SK-N-SH (cell line): Measurements from ENCODE around the gene DGCR2. TPM values are rescaled to one million over a fixed set of nuclear protein-coding genes. Genes with fewer than 3 reads are reported as not detected.

ENCODE experiments used
- CTCF ChIA-PET: fragments of 300-600, 350-600 bp; formaldehyde crosslinking; extraction: SDS; loops from one replicate; lab custom pipeline; 2021; lab: Yijun Ruan, JAX
- POLR2A ChIA-PET: fragments of 350-600 bp; sonication (Branson Sonifier 250); formaldehyde crosslinking; extraction: SDS; loops from one replicate; lab custom pipeline; 2020; ENCODE audit warnings: antibody characterized with exemption, inconsistent platforms; lab: Yijun Ruan, JAX
- DNase-seq: peaks from one replicate; pipeline ENCODE4 v3.0.0; 2012
- H2AFZ ChIP-seq: fragments of 200-600 bp; sonication (generic); 2 replicates; pipeline ENCODE4 v1.8.1; 2016; ENCODE audit warnings: antibody characterized with exemption, mild to moderate bottlenecking, low read depth
- H3F3A ChIP-seq: fragments of 200-600 bp; sonication (generic); replicated peaks from 2 replicates; pipeline ENCODE3; 2016; ENCODE audit warnings: antibody characterized with exemption, mild to moderate bottlenecking; ENCODE audit not compliant: insufficient read depth
- H3K27ac ChIP-seq, 2 experiments: fragments of 200-500 bp in 1 of 2; fragments of 200-600 bp in 1 of 2; sonication (Bioruptor generic) in 1 of 2; sonication (generic), shearing (Covaris generic) in 1 of 2; 2 replicates each; pipeline versions ENCODE4 v1.5.1 to v1.6.1; 2014 to 2016; ENCODE audit warnings: low read depth in 2 of 2, inconsistent platforms in 1 of 2, low read length in 1 of 2, mild to moderate bottlenecking in 1 of 2, mixed read lengths in 1 of 2
- H3K27me3 ChIP-seq: fragments of 200-600 bp; sonication (generic), shearing (Covaris generic); 2 replicates; pipeline ENCODE4 v1.6.1; 2016; ENCODE audit warnings: mixed run types; ENCODE audit not compliant: insufficient read depth
- H3K36me3 ChIP-seq, 2 experiments: fragments of 200-500 bp in 1 of 2; fragments of 200-600 bp in 1 of 2; sonication (Bioruptor generic) in 1 of 2; sonication (generic) in 1 of 2; replicated peaks in 1 of 2; 2 replicates each; pipeline versions ENCODE3 to v1.5.1; 2014 to 2016; ENCODE audit warnings: low read length in 1 of 2, mild to moderate bottlenecking in 1 of 2; ENCODE audit not compliant: insufficient read depth in 2 of 2, control insufficient read depth in 1 of 2
- H3K4me1 ChIP-seq, 2 experiments: fragments of 200-500 bp in 1 of 2; fragments of 200-600 bp in 1 of 2; sonication (Bioruptor generic) in 1 of 2; sonication (generic), shearing (Covaris generic) in 1 of 2; 2 replicates each; pipeline versions ENCODE4 v1.5.1 to v1.6.1; 2014 to 2016; ENCODE audit warnings: low read depth in 1 of 2, low read length in 1 of 2, mixed run types in 1 of 2; ENCODE audit not compliant: insufficient read depth in 2 of 2, control insufficient read depth in 1 of 2
- H3K4me2 ChIP-seq: fragments of 200-600 bp; sonication (generic), shearing (Covaris generic); 2 replicates; pipeline ENCODE4 v1.6.1; 2017; ENCODE audit warnings: mixed run types
- H3K4me3 ChIP-seq, 2 experiments: fragments of 200-500 bp in 1 of 2; fragments of 200-600 bp in 1 of 2; sonication (Bioruptor generic) in 1 of 2; sonication (generic), shearing (Covaris generic) in 1 of 2; 2 replicates each; pipeline versions ENCODE4 v1.5.1 to v1.8.1; 2014 to 2016; ENCODE audit warnings: low read depth in 2 of 2, inconsistent platforms in 1 of 2, low read length in 1 of 2, mild to moderate bottlenecking in 1 of 2, mixed read lengths in 1 of 2, moderate library complexity in 1 of 2
- H3K79me2 ChIP-seq: fragments of 200-600 bp; sonication (generic); 2 replicates; pipeline ENCODE4 v1.8.1; 2017; ENCODE audit warnings: mild to moderate bottlenecking; ENCODE audit not compliant: insufficient read depth
- H3K9ac ChIP-seq: fragments of 200-600 bp; sonication (generic); 2 replicates; pipeline ENCODE4 v1.6.1; 2017; ENCODE audit warnings: mixed run types
- H3K9me2 ChIP-seq: fragments of 200-600 bp; sonication (generic); 2 replicates; pipeline ENCODE4 v1.6.1; 2017; ENCODE audit warnings: mixed run types
- H3K9me3 ChIP-seq: fragments of 200-600 bp; sonication (generic); 2 replicates; pipeline ENCODE4 v1.6.1; 2017; ENCODE audit warnings: mixed run types, mild to moderate bottlenecking, moderate library complexity
- H4K20me1 ChIP-seq: fragments of 200-600 bp; sonication (generic); 2 replicates; pipeline ENCODE4 v1.6.1; 2017; ENCODE audit warnings: mild to moderate bottlenecking, mixed run types; ENCODE audit not compliant: insufficient read depth
- ELF1 ChIP-seq: IDR thresholded peaks from 2 replicates; pipeline ENCODE4 v1.4.0; 2012
- EP300 ChIP-seq, 2 experiments: IDR thresholded peaks; 2 replicates each; pipeline versions ENCODE4 v1.4.0 to v1.6.1; 2012; ENCODE audit warnings: borderline replicate concordance in 1 of 2, low read depth in 1 of 2, low read length in 1 of 2
- FOSL2 ChIP-seq: IDR thresholded peaks from 2 replicates; pipeline ENCODE4 v1.4.0; 2012; ENCODE audit warnings: low read depth, mild to moderate bottlenecking, moderate library complexity, borderline replicate concordance
- FOXJ3 ChIP-seq: sonication (generic); formaldehyde crosslinking; IDR thresholded peaks from 2 replicates; pipeline ENCODE4 v1.5.1; 2020; ENCODE audit warnings: mild to moderate bottlenecking, missing genetic modification reagents
- GABPA ChIP-seq: IDR thresholded peaks from 2 replicates; pipeline ENCODE4 v1.4.0; 2012; ENCODE audit warnings: low read depth, mild to moderate bottlenecking
- GATA2 ChIP-seq: sonication (generic); formaldehyde crosslinking; IDR thresholded peaks from 2 replicates; pipeline ENCODE4 v1.5.0; 2020; ENCODE audit warnings: mild to moderate bottlenecking, missing genetic modification reagents
- IRF3 ChIP-seq: fragments of 150-350 bp; IDR thresholded peaks from 2 replicates; pipeline ENCODE4 v1.6.1; 2016; ENCODE audit warnings: mild to moderate bottlenecking, low read depth, low read length
- MEF2A ChIP-seq: IDR thresholded peaks from 2 replicates; pipeline ENCODE4 v1.4.0; 2012; ENCODE audit warnings: low read depth, borderline replicate concordance
- POLR2AphosphoS5 ChIP-seq: IDR thresholded peaks from 2 replicates; pipeline ENCODE4 v1.6.1; 2012; ENCODE audit warnings: low read depth, low read length
- SIN3A ChIP-seq: IDR thresholded peaks from 2 replicates; pipeline ENCODE4 v1.6.1; 2012; ENCODE audit warnings: low read depth, mild to moderate bottlenecking, low read length, moderate library complexity, borderline replicate concordance
- SMC3 ChIP-seq: IDR thresholded peaks from 2 replicates; pipeline ENCODE4 v1.6.1; 2012; ENCODE audit warnings: low read depth, low read length, improper control_type of control experiment
- TAF1 ChIP-seq: IDR thresholded peaks from 2 replicates; pipeline ENCODE4 v1.6.1; 2012; ENCODE audit warnings: low read depth, mild to moderate bottlenecking, low read length, moderate library complexity, borderline replicate concordance
- TCF12 ChIP-seq: IDR thresholded peaks from 2 replicates; pipeline ENCODE4 v1.4.0; 2012
- YY1 ChIP-seq: IDR thresholded peaks from 2 replicates; pipeline ENCODE4 v1.4.0; 2012; ENCODE audit warnings: low read depth, mild to moderate bottlenecking
- WGBS: methylation state at CpG from one replicate; pipeline ENCODE4 v1.1.6; 2017; ENCODE audit warnings: low lambda C conversion rate; 5-methylcytosine and 5-hydroxymethylcytosine counted together
- polyA plus RNA-seq, 3 experiments: library from polyadenylated mRNA; depleted of rRNA; stranded (reverse); fragments of >200 nt; gene quantifications; 2 replicates each; pipeline ENCODE4 v1.2.3, GENCODE V29; 2012
- TF ChIP-seq, protein P1 (sequence below): IDR thresholded peaks from 2 replicates; pipeline ENCODE4 v1.4.0; 2012; ENCODE audit warnings: low read depth, borderline replicate concordance
- TF ChIP-seq, protein P2 (sequence below): fragments of 200-600 bp; sonication (generic); IDR thresholded peaks from 2 replicates; pipeline ENCODE4 v1.6.1; 2017; ENCODE audit warnings: antibody characterized with exemption, mild to moderate bottlenecking, moderate library complexity

Gene DGCR2
- polyA plus RNA-seq, 1 of the 3 experiments (the other 2 are of a cell fraction), result 30.4 TPM

DNA sequence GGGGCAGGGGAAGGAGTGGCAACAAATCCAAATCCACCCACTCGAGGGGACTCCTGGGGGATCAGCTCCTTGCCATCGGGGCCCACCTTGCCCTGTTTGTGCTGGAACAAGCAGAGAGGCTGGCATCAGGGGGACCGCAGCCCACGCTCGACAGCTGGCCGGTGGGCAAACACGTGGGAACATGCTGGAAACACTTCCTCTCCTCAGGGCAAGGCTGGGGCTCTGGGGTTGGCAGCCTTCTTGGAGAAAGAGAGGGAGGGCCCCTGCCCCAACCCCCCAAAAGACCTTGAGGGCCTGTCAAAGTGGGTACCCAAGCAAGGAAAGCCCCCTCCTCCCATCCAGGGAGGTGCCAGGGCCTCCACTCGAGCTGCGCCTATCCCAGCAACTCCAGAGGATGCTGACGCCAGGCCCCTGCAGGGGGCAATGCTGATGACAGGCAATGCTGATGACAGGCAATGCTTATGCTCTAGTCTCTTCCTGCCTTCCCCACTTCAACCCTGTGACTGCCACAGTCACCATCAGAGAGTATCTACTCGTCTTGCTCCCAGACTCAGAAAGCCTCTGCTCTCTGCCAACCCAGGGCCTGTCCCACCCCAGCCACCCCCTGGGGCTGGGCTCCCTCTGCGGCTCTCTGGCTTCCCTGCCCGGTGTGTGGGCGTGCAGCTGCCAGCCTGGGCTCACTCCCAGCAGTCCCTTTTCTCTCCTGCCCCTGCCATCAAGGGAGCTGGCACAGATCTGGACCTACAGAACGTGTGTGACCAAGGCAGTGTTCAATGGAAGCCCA lies 16.2 kb upstream of the DGCR2 start (continued):
- TF ChIP-seq, protein P1, sequence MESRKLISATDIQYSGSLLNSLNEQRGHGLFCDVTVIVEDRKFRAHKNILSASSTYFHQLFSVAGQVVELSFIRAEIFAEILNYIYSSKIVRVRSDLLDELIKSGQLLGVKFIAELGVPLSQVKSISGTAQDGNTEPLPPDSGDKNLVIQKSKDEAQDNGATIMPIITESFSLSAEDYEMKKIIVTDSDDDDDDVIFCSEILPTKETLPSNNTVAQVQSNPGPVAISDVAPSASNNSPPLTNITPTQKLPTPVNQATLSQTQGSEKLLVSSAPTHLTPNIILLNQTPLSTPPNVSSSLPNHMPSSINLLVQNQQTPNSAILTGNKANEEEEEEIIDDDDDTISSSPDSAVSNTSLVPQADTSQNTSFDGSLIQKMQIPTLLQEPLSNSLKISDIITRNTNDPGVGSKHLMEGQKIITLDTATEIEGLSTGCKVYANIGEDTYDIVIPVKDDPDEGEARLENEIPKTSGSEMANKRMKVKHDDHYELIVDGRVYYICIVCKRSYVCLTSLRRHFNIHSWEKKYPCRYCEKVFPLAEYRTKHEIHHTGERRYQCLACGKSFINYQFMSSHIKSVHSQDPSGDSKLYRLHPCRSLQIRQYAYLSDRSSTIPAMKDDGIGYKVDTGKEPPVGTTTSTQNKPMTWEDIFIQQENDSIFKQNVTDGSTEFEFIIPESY, result no peak
- TF ChIP-seq FOSL2, result no peak
- TF ChIP-seq EP300 (IDR thresholded peaks at IDR 0.05; ENCODE audit: borderline replicate concordance in 1 of 2, low read depth in 1 of 2, low read length in 1 of 2), result no peak
- TF ChIP-seq GABPA, result no peak
- no peak for TF ChIP-seq ELF1
- no peak for TF ChIP-seq GATA2
- TF ChIP-seq, all 33 proteins: peak for 0

DNA sequence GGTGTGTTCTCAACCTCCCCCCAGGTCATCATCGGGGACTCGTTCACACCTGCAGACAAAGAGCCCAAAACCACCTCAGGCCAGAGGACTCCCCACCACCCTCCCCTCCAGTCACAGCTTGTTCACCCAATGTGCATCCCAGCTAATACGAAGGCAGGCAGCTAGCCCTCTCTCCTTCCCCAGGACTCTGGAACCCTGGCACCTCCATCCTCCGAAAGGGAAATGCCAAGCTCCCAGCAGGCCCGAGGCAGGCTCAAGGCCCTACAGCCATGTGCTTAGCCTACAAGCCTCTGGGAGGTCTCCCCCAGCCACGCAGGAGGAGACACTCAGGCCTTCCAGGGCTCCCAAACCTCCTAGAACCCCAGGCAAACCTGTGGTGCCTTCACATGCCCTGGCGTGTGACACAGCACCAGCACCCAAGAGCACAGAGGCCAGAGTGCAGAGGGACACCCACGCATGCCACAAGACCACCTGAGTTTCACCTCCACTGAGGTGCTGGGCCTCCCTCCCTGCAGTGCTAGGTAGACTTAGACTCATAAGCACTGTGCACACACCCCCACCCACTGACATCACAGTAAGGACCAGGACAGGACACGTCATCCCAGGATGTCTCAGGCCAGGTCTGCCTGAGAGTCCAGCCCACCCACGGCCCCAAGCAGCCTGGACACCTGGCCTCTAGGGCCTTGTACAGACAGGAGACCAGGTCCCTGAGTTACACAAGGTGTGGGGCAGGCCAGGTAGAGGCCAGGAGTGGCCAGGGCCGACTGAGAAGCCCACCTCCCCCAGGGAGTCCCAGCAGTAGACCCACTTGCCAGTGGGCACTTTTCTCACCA lies 15.4 kb upstream of the DGCR2 start:
- no peak overlapping the region for H3K4me3 ChIP-seq
- no peak overlapping the region for H2AFZ ChIP-seq
- no peaks in the 10 kb centered on the region for H3K9me2 ChIP-seq
- ChIA-PET POLR2A (no interaction called here), CTCF (no interaction called here)
- H3K9ac ChIP-seq, result no peak overlapping the region
- no peaks in the 10 kb centered on the region for H3K27me3 ChIP-seq
- 91% methylated on average over 5 of the region's 11 CpGs for WGBS
- no peaks in the 10 kb centered on the region for H4K20me1 ChIP-seq
- no peak for DNase-seq
- H3F3A ChIP-seq, result no peaks in the 10 kb centered on the region
- H3K9me3 ChIP-seq, result no peaks in the 10 kb centered on the region
- H3K4me1 ChIP-seq, result no peaks in the 10 kb centered on the region
- peaks cover 18 to 81% of the 10 kb centered on the region in 2 experiments for H3K36me3 ChIP-seq
- TF ChIP-seq MEF2A (no peak), TAF1 (no peak), FOXJ3 (CRISPR knock-in tag) (no peak), POLR2AphosphoS5 (no peak), TCF12 (no peak)
- no peak overlapping the region for H3K27ac ChIP-seq
- peaks cover 8% of the 10 kb centered on the region; the same call in 1 of the 2 replicates for H3K79me2 ChIP-seq
- no peak overlapping the region for H3K4me2 ChIP-seq

- Histone ChIP-seq H3K9ac (no peak overlapping the region), H3F3A (no peaks in the 10 kb centered on the region), H3K4me1 (no peaks in the 10 kb centered on the region), H3K36me3 (peaks cover 18 to 77% of the 10 kb centered on the region in 2 experiments), H3K27ac (no peak overlapping the region), H3K79me2 (peaks cover 6% of the 10 kb centered on the region; the same call in 1 of the 2 replicates), H3K9me2 (no peaks in the 10 kb centered on the region), H2AFZ (no peak overlapping the region), H3K9me3 (no peaks in the 10 kb centered on the region), H3K27me3 (no peaks in the 10 kb centered on the region), H3K4me3 (no peak overlapping the region), H4K20me1 (no peaks in the 10 kb centered on the region), H3K4me2 (no peak overlapping the region)
- WGBS, result 100% methylated on average over 10 of the region's 10 CpGs
- POLR2A ChIA-PET, result no interaction called here
- CTCF ChIA-PET, result no interaction called here
- no peak for DNase-seq
- TF ChIP-seq SIN3A (no peak), FOSL2 (no peak), YY1 (no peak), SMC3 (no peak), GATA2 (no peak), IRF3 (no peak)
- TF ChIP-seq, protein P1, result no peak
- TF ChIP-seq, protein P2, sequence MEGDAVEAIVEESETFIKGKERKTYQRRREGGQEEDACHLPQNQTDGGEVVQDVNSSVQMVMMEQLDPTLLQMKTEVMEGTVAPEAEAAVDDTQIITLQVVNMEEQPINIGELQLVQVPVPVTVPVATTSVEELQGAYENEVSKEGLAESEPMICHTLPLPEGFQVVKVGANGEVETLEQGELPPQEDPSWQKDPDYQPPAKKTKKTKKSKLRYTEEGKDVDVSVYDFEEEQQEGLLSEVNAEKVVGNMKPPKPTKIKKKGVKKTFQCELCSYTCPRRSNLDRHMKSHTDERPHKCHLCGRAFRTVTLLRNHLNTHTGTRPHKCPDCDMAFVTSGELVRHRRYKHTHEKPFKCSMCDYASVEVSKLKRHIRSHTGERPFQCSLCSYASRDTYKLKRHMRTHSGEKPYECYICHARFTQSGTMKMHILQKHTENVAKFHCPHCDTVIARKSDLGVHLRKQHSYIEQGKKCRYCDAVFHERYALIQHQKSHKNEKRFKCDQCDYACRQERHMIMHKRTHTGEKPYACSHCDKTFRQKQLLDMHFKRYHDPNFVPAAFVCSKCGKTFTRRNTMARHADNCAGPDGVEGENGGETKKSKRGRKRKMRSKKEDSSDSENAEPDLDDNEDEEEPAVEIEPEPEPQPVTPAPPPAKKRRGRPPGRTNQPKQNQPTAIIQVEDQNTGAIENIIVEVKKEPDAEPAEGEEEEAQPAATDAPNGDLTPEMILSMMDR, result no peak
Observed at GRCh38 chr22:19136915-19137314, 14.7 kb upstream of the DGCR2 start.
